HG02571 (cell line): ENCODE data around the gene EXPH5.
A peak's percentile ranks its signal among the peaks of the same experiment; 100 is the strongest.

Experiments used
- ATAC-seq: cut with Tn5 transposase; IDR thresholded peaks from one replicate; pipeline ENCODE4 v1.9.1; 2021; ENCODE audit warnings: mild to moderate bottlenecking, moderate library complexity; ENCODE audit not compliant: unreplicated experiment

Gene EXPH5

DNA sequence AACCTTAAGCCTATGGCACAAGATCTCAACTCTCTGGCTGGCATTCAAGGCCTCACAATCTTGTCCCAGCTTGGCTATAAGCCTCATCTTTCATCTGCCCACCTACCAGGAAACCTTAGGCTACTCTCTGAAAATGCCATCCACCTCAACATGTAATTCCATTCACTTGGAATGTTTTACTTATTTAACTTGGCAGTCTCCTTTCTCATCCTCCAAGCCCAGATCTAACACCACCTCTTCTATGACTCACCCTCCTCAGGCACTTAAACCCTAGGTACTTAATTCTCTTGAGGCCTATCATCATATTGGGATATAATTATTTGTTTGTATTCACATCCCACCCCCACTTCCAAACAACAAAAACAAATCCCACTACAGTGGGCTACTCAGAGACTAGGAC is 110.4 kb downstream of the EXPH5 start:
- ATAC-seq = no peak

DNA sequence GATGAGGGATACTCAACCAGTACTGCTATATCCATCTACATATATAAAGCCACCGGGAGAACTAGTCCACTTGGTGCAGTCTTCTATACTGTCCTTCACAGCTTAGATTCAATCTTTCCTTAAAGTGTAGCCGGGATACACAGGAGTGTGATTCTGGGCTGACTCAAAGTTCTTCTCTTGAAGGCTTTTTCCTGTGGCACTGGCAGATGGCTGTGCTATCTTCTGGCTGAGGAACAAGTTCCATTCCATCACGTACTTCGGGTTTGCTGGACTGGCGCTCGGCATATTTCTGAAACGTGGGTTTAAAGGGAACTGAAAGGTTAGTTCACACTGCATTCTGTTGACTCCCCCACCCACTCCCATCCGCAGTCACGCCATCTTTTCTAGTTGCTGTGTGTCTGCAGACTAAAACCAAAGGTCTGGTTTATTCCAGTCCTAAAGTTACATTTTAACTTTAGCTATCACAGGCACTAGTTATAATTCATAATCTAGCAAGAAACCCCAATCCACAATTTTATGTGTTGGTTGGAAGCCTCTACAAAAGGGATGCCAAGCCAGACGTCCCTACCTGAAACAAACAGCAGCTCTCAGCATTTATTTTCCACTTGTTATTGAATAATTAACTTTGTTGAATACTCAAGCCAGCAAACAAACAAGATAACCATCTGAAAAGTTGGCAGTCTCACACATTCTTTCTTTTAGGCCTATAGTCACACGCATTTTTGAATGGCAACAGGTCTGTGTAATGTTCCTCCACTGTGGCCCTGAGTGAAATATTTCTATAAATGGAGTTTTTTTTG is 118.7 kb downstream of the EXPH5 start:
- no peak for ATAC-seq

DNA sequence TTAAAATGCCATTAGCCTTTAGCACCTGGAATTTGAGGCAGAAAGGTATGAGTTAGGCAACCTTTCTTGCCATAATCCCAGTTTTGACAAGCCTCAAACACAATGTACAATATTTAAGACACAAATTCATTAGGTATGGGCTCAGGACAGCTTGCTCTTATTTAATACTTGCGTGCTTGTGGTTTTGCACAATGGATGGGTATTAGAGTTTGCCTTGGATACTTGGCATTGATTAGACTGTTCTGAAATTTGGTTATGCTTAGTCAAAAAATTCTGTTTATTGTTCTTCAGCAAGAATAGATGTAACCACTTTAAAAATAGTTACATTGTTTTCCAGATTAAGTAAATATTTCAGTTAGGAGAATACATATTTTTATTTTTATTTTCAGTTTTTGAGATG is 120.9 kb downstream of the EXPH5 start:
- no peak for ATAC-seq

- ATAC-seq = no peak
These were observed 125.1 kb downstream of the EXPH5 start for GRCh38 chr11:108468478-108468864.

DNA sequence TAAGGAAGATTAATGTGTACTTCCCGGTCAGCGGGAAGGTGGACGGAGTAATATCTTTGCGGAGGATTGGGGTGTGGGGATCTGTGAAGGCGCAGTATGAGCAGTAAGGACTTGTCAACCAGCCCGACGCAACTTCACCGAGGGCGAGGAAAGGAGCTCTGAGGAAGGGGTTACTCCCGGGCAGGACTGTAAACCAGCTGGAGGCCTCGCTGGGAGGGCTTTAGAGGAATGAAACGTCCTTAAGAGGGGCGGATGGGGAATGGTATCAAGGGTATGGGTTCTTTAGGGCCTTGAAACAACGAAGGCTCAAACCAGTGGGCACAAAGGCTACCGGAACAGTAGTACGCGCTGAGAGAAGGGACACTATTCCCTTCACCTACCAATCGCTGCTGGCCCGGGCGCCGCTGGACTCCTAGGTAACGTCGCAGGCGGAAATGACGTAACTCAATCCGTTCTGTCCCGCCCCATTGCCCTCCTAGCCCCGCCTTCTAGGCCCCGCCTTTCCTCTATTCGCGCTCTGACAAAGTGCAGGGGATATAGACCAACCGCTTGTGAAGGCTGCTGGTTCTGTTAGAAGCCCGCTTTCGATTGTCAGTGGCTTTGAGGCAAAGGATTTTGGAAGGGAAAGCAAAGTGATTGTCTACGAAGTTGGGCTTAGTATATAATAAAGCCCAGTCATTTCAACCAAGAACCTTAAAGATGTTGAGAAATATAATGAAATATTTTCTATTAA is 126.3 kb downstream of the EXPH5 start, which contains the start of gene C11orf65:
TSS of gene C11orf65 (minus strand) at position 439 of the 733 bp plus-strand sequence. CDS start 5,970 bp downstream, outside the sequence.
- ATAC-seq = peak; percentile 99

DNA sequence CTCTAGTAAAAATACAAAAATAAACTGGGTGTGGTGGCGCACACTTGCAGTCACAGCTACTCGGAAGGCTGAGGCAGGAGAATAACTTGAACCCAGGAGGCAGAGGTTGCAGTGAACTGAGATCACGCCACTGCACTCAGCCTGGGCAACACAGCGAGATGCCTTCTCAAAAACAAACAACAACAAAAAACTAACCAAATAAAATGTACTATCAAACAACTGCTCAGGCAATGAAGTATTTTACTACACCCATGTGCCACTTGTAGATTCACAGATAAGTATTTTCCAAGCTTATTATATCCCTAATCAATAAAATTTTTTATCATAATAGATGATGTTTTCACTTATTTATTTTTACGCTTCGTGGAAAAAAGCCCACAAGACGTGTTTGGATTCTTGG is 127.2 kb downstream of the EXPH5 start:
- ATAC-seq = no peak
